ENCODE data around the gene ACOXL. TPM values are rescaled to one million over a fixed set of nuclear protein-coding genes. Genes with fewer than 3 reads are reported as not detected.

Gene ACOXL
- total RNA-seq, 1 donor from 2014 or later: 0.58 TPM

DNA sequence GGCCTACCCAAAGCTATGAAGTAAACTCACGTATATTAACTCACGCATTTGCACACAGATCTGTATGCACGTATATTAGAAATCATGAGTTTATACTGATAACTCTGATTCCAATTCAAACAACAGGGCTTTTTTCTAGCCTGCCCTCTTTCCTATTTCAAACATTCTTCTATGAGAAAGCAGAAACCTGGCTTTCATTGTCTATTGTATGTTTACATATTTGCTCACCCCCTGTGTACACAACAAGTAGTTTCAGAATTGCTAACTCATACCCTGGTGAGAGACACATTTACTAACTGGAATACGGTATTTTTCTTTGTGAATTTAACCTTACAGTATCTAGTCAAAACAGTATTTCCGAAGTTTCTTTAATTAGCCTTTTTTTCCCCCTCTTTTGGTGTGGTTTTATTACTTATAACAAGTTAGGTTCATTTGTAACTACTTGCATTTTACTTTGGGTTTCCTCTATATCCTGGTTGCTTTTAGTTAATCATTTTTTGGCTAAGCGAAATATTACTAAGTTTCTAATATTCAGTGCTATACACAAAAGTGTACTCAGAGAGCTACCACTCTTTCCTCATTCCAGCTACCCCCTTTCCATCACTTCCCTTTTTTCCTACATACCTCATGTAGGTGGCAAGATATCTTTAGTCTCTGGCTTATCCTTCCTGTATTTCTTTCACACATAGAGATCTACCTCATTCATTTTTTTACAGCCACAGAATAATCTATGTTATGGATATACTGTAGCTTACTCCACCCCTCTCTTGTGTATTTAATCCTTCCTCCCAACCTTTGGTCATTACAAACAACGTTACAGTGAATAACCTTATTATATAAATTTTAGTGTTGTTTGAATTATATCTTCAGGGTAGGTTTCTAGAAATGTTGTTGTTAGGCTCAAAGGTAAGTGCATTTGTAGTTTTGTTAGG is 275.6 kb downstream of the ACOXL start:
- peaks cover 2% of the 10 kb centered on the region for H3K27me3 ChIP-seq (ENCODE audit: control insufficient read depth, insufficient read depth, low read length)
- TF ChIP-seq, protein P1, sequence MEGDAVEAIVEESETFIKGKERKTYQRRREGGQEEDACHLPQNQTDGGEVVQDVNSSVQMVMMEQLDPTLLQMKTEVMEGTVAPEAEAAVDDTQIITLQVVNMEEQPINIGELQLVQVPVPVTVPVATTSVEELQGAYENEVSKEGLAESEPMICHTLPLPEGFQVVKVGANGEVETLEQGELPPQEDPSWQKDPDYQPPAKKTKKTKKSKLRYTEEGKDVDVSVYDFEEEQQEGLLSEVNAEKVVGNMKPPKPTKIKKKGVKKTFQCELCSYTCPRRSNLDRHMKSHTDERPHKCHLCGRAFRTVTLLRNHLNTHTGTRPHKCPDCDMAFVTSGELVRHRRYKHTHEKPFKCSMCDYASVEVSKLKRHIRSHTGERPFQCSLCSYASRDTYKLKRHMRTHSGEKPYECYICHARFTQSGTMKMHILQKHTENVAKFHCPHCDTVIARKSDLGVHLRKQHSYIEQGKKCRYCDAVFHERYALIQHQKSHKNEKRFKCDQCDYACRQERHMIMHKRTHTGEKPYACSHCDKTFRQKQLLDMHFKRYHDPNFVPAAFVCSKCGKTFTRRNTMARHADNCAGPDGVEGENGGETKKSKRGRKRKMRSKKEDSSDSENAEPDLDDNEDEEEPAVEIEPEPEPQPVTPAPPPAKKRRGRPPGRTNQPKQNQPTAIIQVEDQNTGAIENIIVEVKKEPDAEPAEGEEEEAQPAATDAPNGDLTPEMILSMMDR (IDR thresholded peaks at IDR 0.05; ENCODE audit: insufficient read depth, low read length, poor library complexity, severe bottlenecking): no peak
- H3K4me3 ChIP-seq (ENCODE audit: low read depth, low read length): no peak overlapping the region
- DNase-seq (ENCODE audit: low read depth): no peak
- no peaks in the 10 kb centered on the region for H3K36me3 ChIP-seq (ENCODE audit: control insufficient read depth, insufficient read depth, low read length)

DNA sequence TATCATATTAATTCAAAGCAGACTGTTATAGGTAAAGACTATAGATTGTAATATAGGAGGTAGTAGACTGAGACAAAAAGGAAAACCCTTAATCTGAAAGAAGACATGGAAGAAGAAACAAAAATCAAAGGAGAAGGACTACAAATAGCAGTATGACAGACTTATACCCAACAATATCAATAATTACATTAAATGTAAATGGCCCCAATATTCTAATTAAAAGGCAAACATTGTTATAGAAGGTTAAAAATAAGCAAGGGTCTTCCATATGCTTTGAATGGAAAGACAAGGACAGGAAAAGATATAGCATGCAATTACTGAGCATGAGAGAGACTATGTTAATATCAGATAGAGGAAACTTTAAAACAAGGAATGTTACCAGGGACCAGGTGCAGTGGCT is 278.8 kb downstream of the ACOXL start:
- TF ChIP-seq, protein P1 (IDR thresholded peaks at IDR 0.05; ENCODE audit: insufficient read depth, low read length, poor library complexity, severe bottlenecking): no peak
- no peak for DNase-seq (ENCODE audit: low read depth)
- no peaks in the 10 kb centered on the region for H3K27me3 ChIP-seq (ENCODE audit: control insufficient read depth, insufficient read depth, low read length)
- no peaks in the 10 kb centered on the region for H3K36me3 ChIP-seq (ENCODE audit: control insufficient read depth, insufficient read depth, low read length)
- no peak overlapping the region for H3K4me3 ChIP-seq (ENCODE audit: low read depth, low read length)

DNA sequence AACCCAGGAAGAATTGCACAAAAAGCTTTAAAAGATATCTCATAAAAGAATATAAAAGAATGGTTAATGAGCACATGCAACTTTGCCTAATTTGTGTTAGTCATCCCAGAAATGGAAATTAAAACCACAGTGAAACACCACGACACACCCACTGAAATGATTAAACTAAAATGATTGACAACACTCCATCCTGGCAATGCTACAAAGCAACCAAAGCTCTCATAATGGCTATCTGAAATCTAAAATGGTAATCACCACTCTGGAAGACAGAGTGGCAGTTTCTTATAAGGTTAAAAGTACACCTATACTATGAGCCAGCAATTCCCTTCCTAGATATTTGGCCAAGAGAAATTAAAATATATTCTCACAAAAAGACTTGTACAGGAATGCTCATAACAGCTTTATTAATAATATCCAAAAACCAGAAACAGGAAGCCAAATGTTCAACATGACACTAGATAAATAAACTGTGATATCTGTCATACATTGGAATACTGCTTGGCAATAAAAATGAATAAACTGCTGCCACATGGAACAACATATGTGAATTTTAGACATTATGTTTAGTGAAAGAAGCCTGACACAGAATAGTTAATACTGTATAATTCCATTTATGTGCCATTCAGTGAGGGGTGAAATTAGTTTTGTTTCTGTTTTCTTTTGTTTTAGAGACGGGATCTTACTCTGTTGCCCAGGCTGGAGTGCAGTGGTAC is 283.1 kb downstream of the ACOXL start:
- H3K27me3 ChIP-seq (ENCODE audit: control insufficient read depth, insufficient read depth, low read length): no peaks in the 10 kb centered on the region
- no peak overlapping the region for H3K4me3 ChIP-seq (ENCODE audit: low read depth, low read length)
- TF ChIP-seq, protein P1 (IDR thresholded peaks at IDR 0.05; ENCODE audit: insufficient read depth, low read length, poor library complexity, severe bottlenecking): no peak
- no peaks in the 10 kb centered on the region for H3K36me3 ChIP-seq (ENCODE audit: control insufficient read depth, insufficient read depth, low read length)
- no peak for DNase-seq (ENCODE audit: low read depth)

DNA sequence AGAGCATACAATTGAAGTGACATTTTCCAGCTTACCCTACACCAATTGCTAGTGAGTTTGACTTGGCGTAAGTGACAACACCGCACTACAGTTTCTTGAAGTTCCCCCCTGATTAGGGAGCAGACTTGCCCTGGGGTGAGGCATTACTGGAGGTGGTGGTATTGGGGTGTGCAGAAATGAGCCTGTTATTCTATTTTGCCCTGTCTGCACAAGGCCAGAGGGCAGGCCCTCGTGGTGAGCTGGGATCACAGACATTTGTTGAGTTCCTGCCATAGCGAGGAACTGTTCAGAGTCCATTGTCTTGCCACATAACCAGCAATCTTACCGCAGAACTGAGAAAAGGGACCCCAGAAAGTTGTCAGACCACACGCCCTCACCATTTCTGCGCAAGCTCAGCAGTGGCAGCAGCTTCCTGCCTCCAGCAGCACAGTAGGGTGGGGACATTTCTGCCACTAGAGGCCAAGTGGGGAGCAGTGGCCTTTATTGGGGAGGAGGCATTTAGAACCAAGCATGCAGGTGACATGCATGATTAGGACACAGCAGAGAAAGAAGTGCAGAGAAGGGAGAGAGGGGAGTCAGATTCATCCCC is 284.8 kb downstream of the ACOXL start:
- DNase-seq (ENCODE audit: low read depth): no peak
- no peaks in the 10 kb centered on the region for H3K36me3 ChIP-seq (ENCODE audit: control insufficient read depth, insufficient read depth, low read length)
- no peak overlapping the region for H3K4me3 ChIP-seq (ENCODE audit: low read depth, low read length)
- no peaks in the 10 kb centered on the region for H3K27me3 ChIP-seq (ENCODE audit: control insufficient read depth, insufficient read depth, low read length)
- TF ChIP-seq, protein P1 (IDR thresholded peaks at IDR 0.05; ENCODE audit: insufficient read depth, low read length, poor library complexity, severe bottlenecking): no peak

DNA sequence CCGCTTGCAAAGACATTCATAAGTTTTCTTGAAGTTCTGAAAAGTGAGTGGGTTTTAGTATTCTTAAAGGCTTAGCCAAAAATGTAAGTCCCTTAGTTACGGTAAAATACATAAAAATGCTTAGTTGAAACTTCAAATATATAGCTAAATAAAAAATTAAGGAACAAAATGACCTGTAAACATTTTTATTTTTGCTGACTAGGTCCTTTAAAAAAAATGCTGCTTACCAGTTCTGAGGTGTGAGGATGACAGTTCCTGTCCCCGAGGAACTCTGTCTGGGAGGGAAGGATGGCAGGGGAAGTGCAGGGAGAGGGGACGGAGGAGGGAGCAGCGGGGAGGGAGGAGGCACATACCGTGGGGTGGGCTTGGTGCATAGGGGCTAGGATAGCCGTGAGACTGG is 285.5 kb downstream of the ACOXL start:
- Histone ChIP-seq H3K27me3 (ENCODE audit: control insufficient read depth, insufficient read depth, low read length) (no peaks in the 10 kb centered on the region), H3K36me3 (ENCODE audit: control insufficient read depth, insufficient read depth, low read length) (no peaks in the 10 kb centered on the region), H3K4me3 (ENCODE audit: low read depth, low read length) (no peak overlapping the region)
- DNase-seq (ENCODE audit: low read depth): no peak
- TF ChIP-seq, protein P1 (IDR thresholded peaks at IDR 0.05; ENCODE audit: insufficient read depth, low read length, poor library complexity, severe bottlenecking): no peak

Data from kidney epithelial cell (primary cell).